Activated CD4-positive, alpha-beta memory T cell treated with anti-CD3 and anti-CD28 coated beads, Interleukin-2, amount 10 ng/mL, durations not matched to agents 7 days and 5 days (primary cell): ENCODE data around the gene LRTM2. TPM values are rescaled to one million over a fixed set of nuclear protein-coding genes. Genes with fewer than 3 reads are reported as not detected.

Source experiments
- CTCF ChIA-PET: fragments of 350-600 bp; sonication (Branson Sonifier 250); formaldehyde crosslinking; loops from one replicate; lab custom pipeline; 2021; ENCODE audit warnings: antibody characterized with exemption, inconsistent platforms; lab: Charles Lee
- POLR2A ChIA-PET: fragments of 350-600 bp; sonication (Branson Sonifier 250); formaldehyde crosslinking; loops from one replicate; lab custom pipeline; 2021; ENCODE audit warnings: antibody characterized with exemption; lab: Charles Lee
- DNase-seq: peaks from one replicate; pipeline ENCODE4 v3.0.0-alpha.2; 2020
- H3K27ac Mint-ChIP-seq: one replicate; pipeline ENCODE4 v1.8.0; 2021; ENCODE audit warnings: mild to moderate bottlenecking, mixed read lengths
- H3K27me3 Mint-ChIP-seq: one replicate; pipeline ENCODE4 v1.8.0; 2021; ENCODE audit warnings: mixed read lengths
- H3K36me3 Mint-ChIP-seq: one replicate; pipeline ENCODE4 v1.8.0; 2021; ENCODE audit warnings: low read depth, mixed read lengths
- H3K4me1 Mint-ChIP-seq: one replicate; pipeline ENCODE4 v1.8.0; 2021; ENCODE audit warnings: mixed read lengths
- H3K4me3 Mint-ChIP-seq: one replicate; pipeline ENCODE4 v1.8.0; 2021; ENCODE audit warnings: mild to moderate bottlenecking, mixed read lengths
- H3K9me3 Mint-ChIP-seq: one replicate; pipeline ENCODE4 v1.8.0; 2021; ENCODE audit warnings: mixed read lengths
- total RNA-seq, 2 experiments: library from RNA; stranded (reverse); gene quantifications; one replicate each; pipeline ENCODE4 v1.2.3, GENCODE V29; 2021

Gene LRTM2
- total RNA-seq, 2 experiments from 2014 or later: not detected

DNA sequence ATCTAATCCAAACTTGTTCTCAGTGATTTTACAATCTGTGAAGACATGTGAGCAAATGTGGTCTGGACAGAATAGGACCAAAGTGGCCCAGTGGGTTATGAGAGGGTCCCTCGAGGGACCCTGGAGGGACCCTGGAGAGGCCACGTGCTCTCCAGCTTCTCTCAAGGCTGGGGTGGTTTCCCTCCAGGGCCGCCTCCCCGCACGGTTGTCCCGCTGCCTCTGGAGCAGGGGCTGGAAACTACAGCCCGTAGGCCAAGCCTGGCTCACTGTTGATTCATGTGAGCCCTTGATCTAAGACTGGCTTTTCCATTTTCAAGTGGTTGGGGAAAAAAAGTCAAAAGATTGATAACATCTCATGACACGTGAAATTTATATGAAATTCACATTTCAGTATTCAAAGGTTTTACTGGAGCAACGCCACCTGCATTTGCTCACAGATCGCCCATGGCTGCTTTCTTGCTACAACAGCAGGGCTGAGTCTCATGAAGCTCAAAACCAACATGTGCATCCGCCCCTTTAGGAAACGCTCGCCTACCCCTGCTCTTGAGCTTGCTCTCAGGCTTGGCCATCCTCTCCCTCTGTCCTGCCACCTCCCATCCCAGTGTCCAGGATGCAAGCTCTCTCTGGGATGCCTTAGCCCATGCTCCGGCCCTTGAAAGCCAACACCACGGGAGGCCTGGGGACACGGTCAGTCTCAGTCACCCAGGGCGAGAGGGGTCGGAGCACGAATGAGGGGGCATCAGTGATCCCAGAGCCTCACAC is 12.1 kb upstream of the LRTM2 start:
- Mint-ChIP-seq H3K27me3 (no peaks in the 10 kb centered on the region), H3K4me3 (no peak overlapping the region), H3K36me3 (no peaks in the 10 kb centered on the region), H3K4me1 (peaks cover 44% of the 10 kb centered on the region), H3K9me3 (no peaks in the 10 kb centered on the region), H3K27ac (peak overlapping the region; percentile 23)
- DNase-seq: no peak
- ChIA-PET CTCF (interaction anchor here (0.9 to 2.2 kb wide), 2 partner anchors 132 to 173 kb away, joined by 3 to 8 read pairs; no protein-coding TSS in a partner anchor), POLR2A (interaction anchor here (1.3 kb wide), 1 partner anchor 11 kb away, joined by 5 read pairs; no protein-coding TSS in a partner anchor)

DNA sequence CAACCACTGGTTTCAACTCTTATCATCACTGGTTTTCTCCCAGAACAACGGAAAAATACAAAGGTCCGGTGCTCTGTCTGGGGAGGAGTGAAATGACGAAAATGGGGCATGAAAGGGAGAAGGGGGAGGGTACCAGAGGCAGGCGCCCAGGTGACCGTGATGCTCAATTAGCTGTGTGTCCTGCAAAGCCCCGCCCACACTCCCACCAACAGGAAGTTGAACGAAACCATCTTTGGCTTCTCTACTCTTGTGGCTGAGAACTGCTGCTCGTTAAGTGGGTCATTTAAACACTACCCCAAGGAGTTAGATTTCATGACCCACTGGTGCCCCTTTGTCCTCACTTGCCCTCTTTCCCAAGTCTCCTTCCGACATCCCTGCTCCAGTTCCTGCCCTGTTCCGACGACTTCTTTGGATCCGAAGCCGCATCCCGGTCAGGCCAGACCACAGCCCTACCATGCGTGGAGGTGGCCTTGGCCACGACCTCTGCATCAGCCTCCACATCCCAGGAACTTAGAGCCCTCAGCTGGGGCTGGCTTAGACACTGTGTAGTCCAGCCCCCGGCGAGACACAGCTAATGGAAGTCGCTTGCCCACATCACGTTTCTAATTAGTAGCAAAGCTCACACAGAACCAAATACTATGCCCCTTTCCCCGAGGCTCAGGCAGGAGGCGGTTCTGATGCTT is 11.4 kb upstream of the LRTM2 start:
- Mint-ChIP-seq H3K4me1 (peaks cover 44% of the 10 kb centered on the region), H3K27ac (peak overlapping the region; percentile 42), H3K9me3 (no peaks in the 10 kb centered on the region), H3K27me3 (peaks cover 4% of the 10 kb centered on the region), H3K36me3 (no peaks in the 10 kb centered on the region), H3K4me3 (peak overlapping the region; percentile 8)
- ChIA-PET CTCF (interaction anchor here (0.9 kb wide), 1 partner anchor 174 kb away, joined by 3 read pairs; no protein-coding TSS in a partner anchor), POLR2A (interaction anchor here (1.3 kb wide), 1 partner anchor 12 kb away, joined by 5 read pairs; no protein-coding TSS in a partner anchor)
- peak; percentile 46 for DNase-seq

DNA sequence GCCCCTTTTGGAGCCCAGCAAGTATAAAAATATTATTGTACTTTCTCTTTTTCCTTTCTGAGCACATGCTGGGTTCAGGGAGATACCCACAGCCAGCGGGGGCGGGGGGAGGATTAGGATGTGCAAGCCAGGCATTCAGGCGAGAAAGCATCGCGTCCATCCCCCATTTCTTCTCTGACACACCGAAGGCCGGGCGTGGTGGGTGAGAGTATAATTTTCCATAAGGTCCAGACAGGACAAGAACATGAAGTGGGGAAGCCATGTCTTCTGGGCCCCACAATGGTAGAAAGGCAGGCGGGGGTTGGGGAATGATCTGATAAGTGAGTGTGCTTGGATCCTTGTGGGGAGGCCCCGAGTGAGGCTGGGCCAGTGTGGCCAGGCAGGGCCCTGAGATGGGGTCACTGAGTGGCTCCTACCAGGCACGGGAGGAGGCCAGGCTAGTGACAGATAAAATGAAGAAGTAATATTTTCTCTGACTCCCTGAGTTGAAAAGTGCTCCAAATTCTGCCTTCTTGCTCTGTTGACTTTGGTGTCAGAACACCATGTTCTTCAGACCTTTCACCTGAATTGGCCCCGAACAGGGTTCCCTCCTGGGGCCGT is 10.7 kb upstream of the LRTM2 start:
- POLR2A ChIA-PET: no interaction called here
- H3K27ac Mint-ChIP-seq: peak overlapping the region; percentile 30
- CTCF ChIA-PET: no interaction called here
- DNase-seq: no peak
- peaks cover 39% of the 10 kb centered on the region for H3K4me1 Mint-ChIP-seq
- peaks cover 8% of the 10 kb centered on the region for H3K27me3 Mint-ChIP-seq
- no peak overlapping the region for H3K4me3 Mint-ChIP-seq
- no peaks in the 10 kb centered on the region for H3K9me3 Mint-ChIP-seq
- H3K36me3 Mint-ChIP-seq: no peaks in the 10 kb centered on the region

DNA sequence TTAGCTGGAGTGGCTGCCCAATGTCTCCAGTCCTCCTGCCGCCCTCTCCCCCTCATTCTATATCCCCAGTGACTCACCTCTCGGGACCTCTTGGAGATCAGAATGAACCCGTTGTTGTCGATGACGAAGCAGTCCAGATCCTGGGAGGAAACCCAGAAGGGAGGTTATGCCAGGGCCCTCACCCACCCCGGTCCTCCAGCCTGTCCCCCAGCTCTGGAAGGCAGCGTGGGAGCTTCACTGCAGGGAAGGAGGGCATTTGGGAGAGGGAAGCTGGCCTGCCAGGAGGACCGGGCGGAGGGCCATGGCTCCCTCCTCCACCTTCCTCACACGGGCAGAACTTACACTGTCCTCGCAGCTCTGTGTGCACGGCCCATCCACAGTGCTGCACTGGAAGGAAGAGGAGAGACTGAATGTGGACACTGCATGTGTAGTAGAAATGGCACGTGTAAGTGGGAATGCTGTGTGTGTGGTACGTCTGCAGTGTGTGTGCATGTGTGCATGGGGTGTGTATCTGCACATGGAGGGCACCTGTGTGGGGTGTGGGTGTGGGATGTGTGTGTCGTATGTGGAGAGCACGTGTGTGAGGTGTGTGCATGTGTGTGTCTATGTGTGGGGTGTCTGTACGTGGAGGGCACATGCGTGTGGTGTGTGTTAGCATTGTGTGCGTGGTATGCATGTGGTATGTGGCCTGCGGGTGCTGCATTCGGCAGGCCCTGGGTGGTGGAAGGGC is 10.0 kb upstream of the LRTM2 start:
- H3K27ac Mint-ChIP-seq: peak overlapping the region; percentile 72
- no peaks in the 10 kb centered on the region for H3K36me3 Mint-ChIP-seq
- peak overlapping the region; percentile 60 for H3K4me3 Mint-ChIP-seq
- ChIA-PET CTCF (no interaction called here), POLR2A (no interaction called here)
- H3K27me3 Mint-ChIP-seq: peaks cover 10% of the 10 kb centered on the region
- H3K9me3 Mint-ChIP-seq: no peaks in the 10 kb centered on the region
- peaks cover 36% of the 10 kb centered on the region for H3K4me1 Mint-ChIP-seq
- DNase-seq: no peak

DNA sequence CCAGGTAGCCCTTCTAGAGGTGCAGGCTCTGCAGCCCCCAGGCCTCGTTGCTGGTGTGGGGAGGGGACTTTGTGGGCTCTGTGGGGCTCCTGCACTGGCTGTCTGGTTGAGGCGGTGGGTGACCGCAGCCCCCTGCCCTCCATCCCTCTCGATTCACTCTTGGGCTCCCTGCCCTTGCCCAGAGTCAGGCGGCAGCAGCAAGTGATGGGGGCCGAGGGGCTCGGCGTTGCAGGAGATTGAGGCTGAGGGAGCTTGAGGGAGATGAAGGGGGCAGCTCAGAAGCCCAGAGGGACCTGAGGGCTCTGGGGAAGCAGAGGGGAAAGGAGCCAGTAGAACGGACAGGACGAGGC is 9.5 kb upstream of the LRTM2 start:
- Mint-ChIP-seq H3K27ac (peak overlapping the region; percentile 72), H3K27me3 (peaks cover 10% of the 10 kb centered on the region), H3K36me3 (no peaks in the 10 kb centered on the region), H3K4me3 (peak overlapping the region; percentile 60), H3K4me1 (peaks cover 36% of the 10 kb centered on the region), H3K9me3 (no peaks in the 10 kb centered on the region)
- ChIA-PET CTCF (no interaction called here), POLR2A (interaction anchor here (1.0 kb wide), 1 partner anchor 11 kb away, joined by 3 read pairs; no protein-coding TSS in a partner anchor)
- no peak for DNase-seq

DNA sequence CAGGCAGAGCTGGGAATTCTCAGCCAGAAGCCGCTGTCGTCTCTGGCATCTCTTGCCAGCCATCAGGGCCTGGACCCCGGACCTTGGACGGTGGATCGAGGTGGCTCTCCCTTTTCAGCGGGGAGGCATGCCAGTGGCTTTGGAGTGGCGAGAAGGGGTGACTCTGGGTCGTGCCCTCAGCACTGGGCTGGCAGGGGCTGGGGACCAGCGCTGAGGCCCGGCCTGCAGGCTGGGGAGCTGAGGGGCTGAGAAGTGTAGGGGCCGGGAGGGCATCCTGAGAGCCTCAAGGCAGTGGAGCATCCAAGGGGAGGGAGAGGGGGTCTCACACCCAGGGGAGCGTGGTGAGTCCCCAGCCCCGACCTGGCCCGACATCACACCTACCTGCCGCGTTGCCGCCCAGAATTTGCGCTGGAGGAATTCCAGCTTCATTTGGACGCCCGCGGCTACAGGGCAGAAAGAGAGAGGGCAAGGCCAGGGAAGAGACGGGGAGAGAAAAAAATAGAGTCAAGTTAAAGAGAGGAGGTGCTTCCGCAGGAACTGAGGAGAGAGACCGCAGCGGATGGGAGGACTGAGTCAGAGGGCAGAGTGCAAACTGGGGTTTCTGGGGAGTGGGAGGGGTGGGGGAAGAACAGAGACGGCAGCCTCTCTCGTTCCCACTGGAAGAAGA is 9.0 kb upstream of the LRTM2 start:
- Mint-ChIP-seq H3K36me3 (no peaks in the 10 kb centered on the region), H3K4me3 (peak overlapping the region; percentile 60), H3K4me1 (peaks cover 36% of the 10 kb centered on the region), H3K9me3 (no peaks in the 10 kb centered on the region), H3K27ac (peak overlapping the region; percentile 72), H3K27me3 (peaks cover 11% of the 10 kb centered on the region)
- DNase-seq: peak; percentile 63
- ChIA-PET POLR2A (interaction anchor here (1.0 to 2.1 kb wide), 3 partner anchors 10 to 15 kb away, joined by 3 to 6 read pairs (median 3); no protein-coding TSS in a partner anchor), CTCF (no interaction called here)

DNA sequence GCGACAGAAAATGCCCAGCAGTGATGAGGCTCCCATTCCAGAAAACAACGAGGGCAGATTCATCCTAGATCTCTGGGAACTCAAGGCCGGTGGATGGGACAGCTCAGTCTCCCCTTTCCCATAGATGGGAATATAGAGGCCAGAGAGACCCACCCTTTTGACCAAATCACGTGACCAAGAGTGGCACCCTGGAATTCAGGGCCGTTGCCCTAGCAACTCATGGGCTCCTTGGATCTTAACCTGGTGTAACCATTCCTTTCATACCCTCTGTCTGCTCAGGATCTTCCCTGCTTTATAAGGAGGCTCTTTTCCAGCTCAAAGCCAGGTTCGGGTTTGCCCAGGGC is 8.4 kb upstream of the LRTM2 start:
- H3K4me1 Mint-ChIP-seq: peaks cover 36% of the 10 kb centered on the region
- H3K36me3 Mint-ChIP-seq: no peaks in the 10 kb centered on the region
- peak overlapping the region; percentile 72 for H3K27ac Mint-ChIP-seq
- POLR2A ChIA-PET: interaction anchor here (1.0 to 2.1 kb wide), 3 partner anchors 11 to 15 kb away, joined by 3 to 6 read pairs (median 3); no protein-coding TSS in a partner anchor
- H3K9me3 Mint-ChIP-seq: no peaks in the 10 kb centered on the region
- H3K27me3 Mint-ChIP-seq: peaks cover 14% of the 10 kb centered on the region
- no peak for DNase-seq
- CTCF ChIA-PET: interaction anchor here (1.8 kb wide), 1 partner anchor 128 kb away, joined by 8 read pairs; no protein-coding TSS in a partner anchor
- H3K4me3 Mint-ChIP-seq: peak overlapping the region; percentile 60

DNA sequence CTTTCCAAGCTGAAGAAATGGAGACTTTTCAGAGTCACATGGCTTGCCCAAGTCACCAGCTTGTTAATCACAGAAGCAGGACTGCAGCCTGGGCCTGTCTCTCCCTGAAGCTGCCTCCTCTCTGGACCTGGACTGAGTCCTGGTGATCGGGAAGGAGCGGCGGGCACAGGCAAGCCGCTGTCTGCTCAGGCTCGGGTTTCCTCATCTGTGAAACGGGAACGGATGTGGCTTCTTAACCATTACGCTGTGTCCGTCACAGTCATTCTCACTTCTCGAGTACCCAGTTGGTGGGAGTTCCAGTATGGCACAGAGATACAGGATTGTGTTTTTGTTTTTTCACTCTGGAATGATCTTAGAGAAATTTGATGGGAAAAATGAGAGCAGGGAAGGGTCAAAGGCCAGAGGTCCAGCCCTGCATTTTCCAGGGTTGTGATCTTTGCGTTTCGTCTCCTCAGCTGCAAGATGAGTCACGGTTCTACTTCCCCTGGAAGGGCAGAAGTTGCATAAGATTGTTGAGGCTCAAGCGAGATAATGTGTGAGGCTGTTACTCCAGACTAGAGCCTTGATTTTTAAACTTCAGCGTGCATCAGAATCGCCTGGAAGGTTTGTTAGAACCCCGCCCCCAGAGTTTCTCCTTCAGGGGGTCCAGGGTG is 7.6 kb upstream of the LRTM2 start:
- H3K27me3 Mint-ChIP-seq: peaks cover 14% of the 10 kb centered on the region
- H3K27ac Mint-ChIP-seq: peak overlapping the region; percentile 74
- POLR2A ChIA-PET: interaction anchor here (1.1 to 2.1 kb wide), 2 partner anchors 12 to 16 kb away, joined by 3 to 6 read pairs; no protein-coding TSS in a partner anchor
- DNase-seq: peak; percentile 22
- CTCF ChIA-PET: interaction anchor here (1.8 kb wide), 1 partner anchor 127 kb away, joined by 8 read pairs; no protein-coding TSS in a partner anchor
- H3K9me3 Mint-ChIP-seq: no peaks in the 10 kb centered on the region
- H3K36me3 Mint-ChIP-seq: no peaks in the 10 kb centered on the region
- H3K4me3 Mint-ChIP-seq: peak overlapping the region; percentile 11
- peaks cover 33% of the 10 kb centered on the region for H3K4me1 Mint-ChIP-seq

DNA sequence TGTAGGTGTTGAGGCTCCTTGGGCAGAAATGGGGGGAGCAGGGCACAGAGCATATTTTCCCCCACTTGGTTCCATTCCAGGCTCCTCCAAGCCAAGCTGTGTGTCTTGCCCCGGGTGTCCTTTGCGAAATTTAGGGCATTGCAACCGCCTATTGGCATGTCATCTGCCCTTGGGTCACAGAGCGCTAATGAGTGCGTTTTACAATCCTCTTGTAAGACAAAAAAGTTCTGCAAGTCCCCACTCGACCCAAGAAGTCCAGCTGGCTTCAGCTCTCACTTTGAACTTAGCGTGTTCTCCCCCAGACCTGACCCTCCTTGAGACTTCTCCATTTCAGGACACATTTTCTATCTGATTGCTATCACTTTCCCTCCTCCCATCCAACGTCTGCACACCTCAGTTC is 6.1 kb upstream of the LRTM2 start:
- CTCF ChIA-PET: interaction anchor here (1.0 to 1.8 kb wide), 2 partner anchors 126 to 161 kb away, joined by 4 to 5 read pairs; no protein-coding TSS in a partner anchor
- Mint-ChIP-seq H3K27me3 (peaks cover 18% of the 10 kb centered on the region), H3K4me3 (no peak overlapping the region), H3K36me3 (no peaks in the 10 kb centered on the region), H3K27ac (no peak overlapping the region), H3K4me1 (peaks cover 24% of the 10 kb centered on the region), H3K9me3 (no peaks in the 10 kb centered on the region)
- POLR2A ChIA-PET: interaction anchor here (1.3 kb wide), 1 partner anchor 19 kb away, joined by 3 read pairs; no protein-coding TSS in a partner anchor
- DNase-seq: no peak

DNA sequence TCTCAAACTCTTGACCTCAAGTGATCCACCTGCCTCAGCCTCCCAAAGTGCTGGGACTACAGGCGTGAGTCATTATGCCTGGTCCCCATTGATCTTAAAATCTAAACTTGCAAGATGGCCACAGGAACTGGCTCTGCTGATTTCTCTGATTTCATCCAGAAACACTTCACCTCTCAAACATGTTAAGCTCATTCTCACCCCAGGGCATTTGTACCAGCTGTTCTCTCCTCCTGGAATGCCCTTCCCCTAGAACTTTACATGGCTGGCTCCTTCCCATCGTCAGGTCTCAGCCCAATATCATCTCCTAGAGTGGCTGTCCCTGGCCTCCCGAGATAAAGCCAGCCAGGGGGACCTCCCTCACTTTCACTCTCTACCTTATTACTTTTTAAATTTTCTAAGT is 5.3 kb upstream of the LRTM2 start:
- ChIA-PET CTCF (interaction anchor here (1.2 to 1.8 kb wide), 2 partner anchors 24 to 125 kb away, joined by 3 to 5 read pairs; no protein-coding TSS in a partner anchor), POLR2A (no interaction called here)
- Mint-ChIP-seq H3K36me3 (no peaks in the 10 kb centered on the region), H3K27me3 (peaks cover 27% of the 10 kb centered on the region), H3K27ac (no peak overlapping the region), H3K4me3 (no peak overlapping the region), H3K4me1 (peaks cover 21% of the 10 kb centered on the region), H3K9me3 (no peaks in the 10 kb centered on the region)
- no peak for DNase-seq
